GM23338 (cell line): ENCODE results near the gene KLHDC7B. TPM values are rescaled to one million over a fixed set of nuclear protein-coding genes. Genes with fewer than 3 reads are reported as not detected.
A peak's percentile ranks its signal among the peaks of the same experiment; 100 is the strongest.

Experiments used
- ATAC-seq: fragments of 200-7000 bp; cut with Tn5 transposase; 3 replicates; pipeline ENCODE4 v1.9.1; 2020
- DNase-seq: peaks from one replicate; pipeline ENCODE4 v3.0.0-alpha.2; 2015; ENCODE audit warnings: low spot score
- H2AFZ ChIP-seq: fragments of 200-600 bp; sonication (generic); 2 replicates; pipeline ENCODE4 v1.8.0; 2016; ENCODE audit warnings: antibody characterized with exemption, mild to moderate bottlenecking, moderate library complexity
- H3F3A ChIP-seq: fragments of 200-600 bp; sonication (generic); replicated peaks from 2 replicates; pipeline ENCODE4 v1.8.0; 2017; ENCODE audit warnings: antibody characterized with exemption, mixed run types, low read depth
- H3K27ac ChIP-seq: fragments of 200-600 bp; sonication (generic); 2 replicates; pipeline ENCODE4 v1.6.1; 2016; ENCODE audit warnings: low read depth
- H3K27me3 ChIP-seq: fragments of 200-600 bp; sonication (generic); 2 replicates; pipeline ENCODE4 v1.8.0; 2016; ENCODE audit warnings: mild to moderate bottlenecking, mixed run types, moderate library complexity; ENCODE audit not compliant: insufficient read depth
- H3K36me3 ChIP-seq: fragments of 200-600 bp; sonication (generic); 2 replicates; pipeline ENCODE4 v1.8.0; 2016; ENCODE audit warnings: mild to moderate bottlenecking; ENCODE audit not compliant: insufficient read depth
- H3K4me1 ChIP-seq: fragments of 200-600 bp; sonication (generic); 2 replicates; pipeline ENCODE4 v1.8.0; 2016; ENCODE audit warnings: mild to moderate bottlenecking, moderate library complexity; ENCODE audit not compliant: insufficient read depth
- H3K4me2 ChIP-seq: fragments of 200-600 bp; sonication (generic); 2 replicates; pipeline ENCODE4 v1.7.1; 2017; ENCODE audit warnings: mixed run types
- H3K4me3 ChIP-seq: fragments of 200-600 bp; sonication (generic); 2 replicates; pipeline ENCODE4 v1.6.1; 2016; ENCODE audit warnings: mixed run types
- H3K79me2 ChIP-seq: fragments of 200-600 bp; sonication (generic); replicated peaks from 2 replicates; pipeline ENCODE4 v1.8.0; 2017; ENCODE audit warnings: mild to moderate bottlenecking; ENCODE audit not compliant: insufficient read depth
- H3K9me2 ChIP-seq: fragments of 200-600 bp; sonication (generic); 2 replicates; pipeline ENCODE4 v1.8.0; 2017; ENCODE audit not compliant: insufficient read depth
- H4K20me1 ChIP-seq: fragments of 200-600 bp; sonication (generic); replicated peaks from 2 replicates; pipeline ENCODE4 v1.8.0; 2017; ENCODE audit warnings: mild to moderate bottlenecking; ENCODE audit not compliant: insufficient read depth
- H3K27ac Mint-ChIP-seq: 2 replicates; pipeline ENCODE4 v1.8.0; 2020; ENCODE audit warnings: inconsistent platforms, mild to moderate bottlenecking, moderate library complexity, mixed read lengths
- H3K27me3 Mint-ChIP-seq: 3 replicates; pipeline ENCODE4 v1.8.0; 2022; ENCODE audit warnings: low read depth, mild to moderate bottlenecking, moderate library complexity, mixed read lengths, inconsistent platforms; ENCODE audit not compliant: insufficient read depth, poor library complexity
- H3K36me3 Mint-ChIP-seq: 3 replicates; pipeline ENCODE4 v1.8.0; 2021; ENCODE audit warnings: low read depth, mild to moderate bottlenecking, inconsistent platforms, moderate library complexity, mixed read lengths
- H3K4me1 Mint-ChIP-seq: 3 replicates; pipeline ENCODE4 v1.8.0; 2020; ENCODE audit warnings: mild to moderate bottlenecking, inconsistent platforms, mixed read lengths
- H3K4me3 Mint-ChIP-seq: 3 replicates; pipeline ENCODE4 v1.8.0; 2021; ENCODE audit warnings: moderate library complexity, mild to moderate bottlenecking, inconsistent platforms, mixed read lengths
- H3K9me3 Mint-ChIP-seq: 3 replicates; pipeline ENCODE4 v1.8.0; 2020; ENCODE audit warnings: moderate library complexity, mild to moderate bottlenecking, inconsistent platforms, mixed read lengths
- CTCF ChIP-seq, 2 experiments: fragments of 200-600 bp in 1 of 2; sonication (generic) in 1 of 2; conservative IDR thresholded peaks; 2 replicates each; pipeline versions ENCODE4 v1.5.1 to v1.6.1; 2016 to 2017; ENCODE audit warnings: antibody characterized with exemption in 2 of 2, low read depth in 2 of 2, mild to moderate bottlenecking in 2 of 2, moderate library complexity in 1 of 2
- EZH2 ChIP-seq: fragments of 200-600 bp; sonication (generic); IDR thresholded peaks from one replicate; pipeline ENCODE4 v1.8.0; 2017; ENCODE audit warnings: antibody characterized with exemption, mild to moderate bottlenecking, low read depth; ENCODE audit not compliant: unreplicated experiment
- NANOG ChIP-seq: IDR thresholded peaks from 2 replicates; pipeline ENCODE4 v1.6.1; 2016; ENCODE audit warnings: antibody characterized with exemption, borderline replicate concordance
- POLR2AphosphoS5 ChIP-seq: IDR thresholded peaks from 2 replicates; pipeline ENCODE4 v1.6.1; 2016; ENCODE audit warnings: antibody characterized with exemption, low read depth
- REST ChIP-seq: IDR thresholded peaks from one replicate; pipeline ENCODE4 v1.6.1; 2018; ENCODE audit warnings: antibody characterized with exemption; ENCODE audit not compliant: unreplicated experiment
- STAT1 ChIP-seq: IDR thresholded peaks from one replicate; pipeline ENCODE4 v1.6.1; 2016; ENCODE audit warnings: antibody characterized with exemption; ENCODE audit not compliant: unreplicated experiment
- ZNF114 ChIP-seq: fragments of 250-450 bp; sonication (Bioruptor Pico); IDR thresholded peaks from 2 replicates; pipeline ENCODE4 v1.5.0; 2020; ENCODE audit warnings: mild to moderate bottlenecking, moderate library complexity
- polyA plus RNA-seq: library from polyadenylated mRNA; unstranded; fragments of >200 nt; fragmentation: Nextera tagmentation; extraction: Ambion mirVana; gene quantifications from 2 replicates; pipeline ENCODE4 v1.2.1, GENCODE V29; 2016
- total RNA-seq: library from RNA; depleted of rRNA; stranded (reverse); fragments of >200 nt; shearing (Covaris generic); gene quantifications from 2 replicates; pipeline ENCODE4 v1.2.3, GENCODE V29; 2014

KLHDC7B gene
- total and polyA plus RNA-seq, 2 experiments from 2014 or later, result not detected

GRCh38 chr22:50531962-50532674, 13.6 kb upstream of the KLHDC7B start:
- Histone ChIP-seq H4K20me1 (no peaks in the 10 kb centered on the region; the same call in none of the 2 replicates), H3K36me3 (no peaks in the 10 kb centered on the region), H3K27me3 (peaks cover 77% of the 10 kb centered on the region), H3K79me2 (no peaks in the 10 kb centered on the region), H3K4me1 (0 out of 2 replicates have a peak, but pooled peaks cover 4% of the 10 kb centered on the region), H2AFZ (peak overlapping the region; percentile 83; the same call in 1 of the 2 replicates), H3K4me2 (peak overlapping the region; percentile 87), H3K9me2 (no peaks in the 10 kb centered on the region), H3F3A (no peaks in the 10 kb centered on the region; the same call in 1 of the 2 replicates), H3K27ac (no peak overlapping the region), H3K4me3 (peak overlapping the region; percentile 66)
- peak overlapping the region; percentile 62 for H3K4me3 Mint-ChIP-seq
- peaks cover 5% of the 10 kb centered on the region; the same call in 2 of the 3 replicates for H3K4me1 Mint-ChIP-seq
- no peaks in the 10 kb centered on the region; the same call in 2 of the 3 replicates for H3K9me3 Mint-ChIP-seq
- DNase-seq (peak; percentile 76), ATAC-seq (peak; percentile 53)
- no peaks in the 10 kb centered on the region for H3K36me3 Mint-ChIP-seq
- TF ChIP-seq ZNF114, result no peak
- TF ChIP-seq EZH2, result peak; percentile 57
- H3K27me3 Mint-ChIP-seq, result peaks cover 73% of the 10 kb centered on the region
- no peak overlapping the region for H3K27ac Mint-ChIP-seq

- 0 out of 2 replicates have a peak, but pooled peaks cover 4% of the 10 kb centered on the region for H3K4me1 ChIP-seq
- H3K79me2 ChIP-seq, result no peaks in the 10 kb centered on the region
- H3K27me3 ChIP-seq, result peaks cover 67% of the 10 kb centered on the region
- H3F3A ChIP-seq, result no peaks in the 10 kb centered on the region; the same call in 1 of the 2 replicates
- Mint-ChIP-seq H3K27ac (no peak overlapping the region), H3K4me1 (peaks cover 4% of the 10 kb centered on the region; the same call in 1 of the 3 replicates), H3K27me3 (peaks cover 65% of the 10 kb centered on the region), H3K9me3 (no peaks in the 10 kb centered on the region; the same call in 2 of the 3 replicates), H3K36me3 (no peaks in the 10 kb centered on the region), H3K4me3 (peak overlapping the region; percentile 62)
- no peaks in the 10 kb centered on the region; the same call in none of the 2 replicates for H4K20me1 ChIP-seq
- no peak overlapping the region for H3K27ac ChIP-seq
- 0 out of 2 replicates have a peak overlapping the region, but pooled peaks have one; percentile 66 for H3K4me3 ChIP-seq
- H2AFZ ChIP-seq, result no peak overlapping the region
- no peak for DNase-seq
- no peak for ATAC-seq
- no peaks in the 10 kb centered on the region for H3K9me2 ChIP-seq
- H3K36me3 ChIP-seq, result no peaks in the 10 kb centered on the region
- peak overlapping the region; percentile 87; the same call in 1 of the 2 replicates for H3K4me2 ChIP-seq
- TF ChIP-seq NANOG (no peak), POLR2AphosphoS5 (no peak), CTCF (conservative IDR thresholded peaks at IDR 0.05; ENCODE audit: low read depth in 2 of 2) (no peak), REST (no peak), STAT1 (no peak), ZNF114 (no peak)
Observed at GRCh38 chr22:50532824-50533796, 12.6 kb upstream of the KLHDC7B start.
